Stimulated activated CD8-positive, alpha-beta memory T cell treated with anti-CD3 and anti-CD28 coated beads, Interleukin-2, amount 100 ng/mL, for 1 hour (primary cell): ENCODE data around the gene KPNA1.
"Not testable (repeated sequence)": the region's sequence is repeated elsewhere in the genome, so short reads cannot be mapped to it uniquely, and the experiment has no call there.

Experiments used
- DNase-seq, 2 donors: peaks; one replicate each; pipeline ENCODE4 v3.0.0-alpha.2; 2020; ENCODE audit warnings: low read depth in 2 of 2

The KPNA1 gene

DNA sequence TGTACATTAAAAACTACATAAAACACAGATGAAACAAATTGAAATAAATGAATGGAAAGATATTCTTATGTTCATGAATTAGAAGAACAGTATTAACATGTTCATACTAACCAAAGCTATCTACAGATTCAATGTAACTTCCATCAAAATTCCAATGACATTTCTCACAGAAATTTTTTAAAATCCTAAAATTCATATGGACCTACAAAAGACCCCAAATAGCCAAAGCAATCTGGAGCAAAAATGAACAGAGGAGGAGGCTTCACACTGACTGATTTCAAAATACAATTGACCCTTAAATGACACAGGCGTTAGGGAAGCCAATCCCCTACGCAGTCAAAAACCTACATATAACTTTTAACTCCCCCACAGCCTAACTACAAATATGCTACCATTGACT lies 39.4 kb downstream of the KPNA1 start:
- DNase-seq: no peak

DNA sequence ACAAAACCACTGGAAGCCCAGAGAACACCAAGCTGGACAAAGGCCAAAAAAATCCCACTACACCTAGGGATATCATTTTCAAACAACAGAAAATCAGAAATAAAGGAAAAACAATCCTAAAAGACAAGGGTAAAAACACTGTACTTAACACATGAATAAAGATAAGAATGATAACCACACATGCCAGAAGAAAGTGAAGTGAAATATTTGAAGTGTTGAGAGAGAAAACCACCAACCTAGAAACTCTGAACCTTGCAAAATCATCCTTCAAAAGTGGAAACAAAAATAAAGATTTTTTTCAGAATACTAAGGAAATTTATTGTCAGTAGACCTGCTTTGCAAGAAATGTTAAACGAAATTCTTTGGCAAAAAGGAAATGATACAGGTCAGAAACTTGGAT lies 45.1 kb downstream of the KPNA1 start:
- DNase-seq: no peak

DNA sequence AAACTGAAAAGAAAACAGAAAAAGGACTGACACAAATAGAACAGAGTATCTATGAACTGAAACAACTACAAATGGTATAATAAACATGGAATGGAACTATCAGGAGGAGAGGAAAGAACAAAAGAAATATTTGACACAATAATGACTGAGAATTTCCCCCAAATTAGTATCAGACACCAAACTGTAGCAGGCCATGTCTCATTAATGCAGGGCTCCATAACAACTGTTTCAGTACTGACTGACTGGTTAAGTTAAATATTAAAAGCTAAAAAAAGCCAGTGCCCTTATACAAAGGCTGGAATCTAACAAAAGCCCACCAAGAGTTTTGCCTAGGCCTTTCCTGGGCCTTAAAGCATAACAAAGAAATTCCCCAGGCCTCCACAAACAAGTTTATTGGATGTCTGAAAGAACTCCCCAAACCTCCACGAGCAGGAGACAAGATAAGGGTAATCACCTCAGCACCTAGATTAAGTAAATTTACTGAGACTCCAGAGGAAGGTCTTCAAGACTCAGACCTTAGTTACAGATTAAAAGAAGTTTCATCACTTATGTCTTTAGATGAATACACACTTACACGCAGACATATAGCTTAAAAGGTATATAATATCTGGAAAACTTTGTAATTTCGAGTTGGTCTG lies 45.7 kb downstream of the KPNA1 start:
- DNase-seq: no peak

DNA sequence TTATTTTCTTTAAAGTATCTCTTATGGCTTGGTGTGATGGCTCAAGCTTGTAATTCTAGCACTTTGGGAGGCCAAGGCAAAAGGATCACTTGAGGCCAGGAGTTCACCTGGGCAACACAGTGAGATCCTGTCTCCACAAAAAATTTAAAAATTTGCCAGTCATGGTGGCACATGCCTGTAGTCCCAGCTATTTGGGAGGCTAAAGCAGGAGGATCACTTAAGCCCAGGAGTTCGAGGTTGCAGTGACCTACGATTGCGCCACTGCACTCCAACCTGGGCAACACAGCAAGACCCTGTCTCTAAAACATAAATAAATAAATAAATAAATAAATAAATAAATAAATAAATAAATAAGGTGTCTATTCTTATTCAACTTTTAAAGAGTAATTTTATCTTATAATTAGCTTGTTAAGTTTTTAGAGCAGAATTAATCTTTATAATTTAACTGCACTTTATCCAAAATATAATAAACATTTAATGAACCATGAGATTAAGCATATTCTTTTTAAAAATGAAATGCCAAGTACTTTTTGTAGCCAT lies 48.0 kb downstream of the KPNA1 start:
- no peak for DNase-seq

DNA sequence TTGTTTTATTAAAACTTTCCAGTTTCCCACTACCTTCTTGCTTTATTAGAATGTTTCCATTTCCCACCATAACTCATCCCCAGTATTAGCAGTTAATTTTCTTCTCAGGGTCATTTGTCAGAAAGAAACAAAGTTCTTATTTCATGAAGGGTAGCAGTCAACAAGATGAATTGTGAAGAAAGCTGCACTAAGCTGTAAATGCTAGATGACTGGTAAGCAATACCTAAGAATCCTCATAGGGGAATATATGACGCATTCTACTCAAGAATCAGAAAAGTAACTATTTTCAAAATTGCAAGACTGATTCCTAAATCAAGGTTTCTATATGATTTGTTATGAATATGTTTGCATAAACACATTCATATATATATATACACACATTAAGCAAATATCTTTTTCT lies 50.1 kb downstream of the KPNA1 start:
- DNase-seq: no peak

DNA sequence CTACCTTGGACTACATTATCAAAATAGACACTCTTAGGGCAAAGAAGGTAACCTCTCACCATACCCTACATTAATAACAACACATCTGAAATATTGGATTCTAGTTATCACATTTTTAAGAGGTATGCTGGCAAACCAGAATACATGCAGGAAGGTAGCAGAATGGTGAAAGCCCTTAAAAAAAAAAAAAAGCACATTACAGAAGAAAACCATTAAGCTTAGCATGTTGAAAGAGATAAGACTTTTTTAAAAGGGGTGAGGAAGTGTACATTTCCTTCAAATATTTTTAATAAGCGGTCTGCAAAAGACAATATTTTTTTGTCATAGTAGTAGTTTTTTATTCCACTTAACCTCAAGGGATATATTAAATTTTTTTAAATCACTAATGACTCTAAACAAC lies 52.3 kb downstream of the KPNA1 start:
- no peak for DNase-seq

DNA sequence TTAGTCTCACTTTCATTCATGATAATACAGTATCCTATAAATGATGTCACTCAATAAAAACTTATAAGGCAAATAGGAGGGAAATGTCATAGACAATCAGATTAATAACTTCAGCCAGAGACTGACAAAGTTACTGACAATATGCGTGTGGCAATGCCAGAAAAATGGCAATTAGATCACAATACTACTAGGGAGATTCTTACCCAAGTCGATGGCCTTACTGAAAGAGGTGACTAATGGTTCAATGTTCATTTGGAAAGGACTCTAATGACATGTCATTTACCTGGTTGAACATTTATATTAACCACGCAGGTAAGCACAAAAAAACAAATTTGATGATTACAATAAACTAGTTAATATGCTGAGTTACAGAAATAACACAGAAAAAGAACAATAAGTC lies 52.9 kb downstream of the KPNA1 start:
- no peak for DNase-seq

DNA sequence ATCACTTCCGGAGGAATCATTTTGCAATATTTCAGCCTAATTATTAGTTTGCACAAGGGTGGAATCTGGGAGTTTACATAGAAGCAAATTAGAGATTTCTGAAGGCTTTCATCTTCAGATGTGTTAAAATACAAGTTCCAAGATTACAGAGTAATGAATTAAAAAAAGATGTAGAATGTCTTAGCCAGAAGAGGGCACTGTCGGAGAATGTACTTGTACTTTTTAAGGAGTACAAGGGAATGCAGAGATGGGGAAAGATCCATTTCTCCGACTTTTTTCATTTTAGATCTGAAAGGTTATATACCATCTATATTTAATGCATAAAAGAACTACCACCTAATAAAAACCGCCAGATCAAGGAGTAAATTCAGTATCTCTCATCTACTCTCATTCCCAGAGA lies 55.7 kb downstream of the KPNA1 start:
- no peak for DNase-seq

DNA sequence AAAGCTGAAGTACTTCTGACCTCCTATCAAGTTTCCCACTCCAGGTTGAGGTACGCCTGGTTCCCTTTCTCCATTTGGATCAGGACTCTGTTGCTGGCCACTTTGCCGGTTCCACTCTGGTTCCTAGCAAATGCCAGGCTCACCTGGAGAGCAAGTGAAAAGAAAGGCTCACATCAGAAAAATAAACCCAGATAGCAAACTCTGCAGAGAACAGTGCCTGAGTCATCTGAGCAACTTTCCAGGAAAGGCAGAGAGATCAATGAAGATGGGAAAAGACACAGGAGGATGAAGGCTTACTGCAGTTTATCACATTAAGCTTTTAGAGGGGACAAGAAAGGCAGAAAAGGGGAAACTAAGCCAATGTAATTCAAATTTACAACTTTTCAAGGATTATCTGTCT lies 57.0 kb downstream of the KPNA1 start:
- DNase-seq: no peak

DNA sequence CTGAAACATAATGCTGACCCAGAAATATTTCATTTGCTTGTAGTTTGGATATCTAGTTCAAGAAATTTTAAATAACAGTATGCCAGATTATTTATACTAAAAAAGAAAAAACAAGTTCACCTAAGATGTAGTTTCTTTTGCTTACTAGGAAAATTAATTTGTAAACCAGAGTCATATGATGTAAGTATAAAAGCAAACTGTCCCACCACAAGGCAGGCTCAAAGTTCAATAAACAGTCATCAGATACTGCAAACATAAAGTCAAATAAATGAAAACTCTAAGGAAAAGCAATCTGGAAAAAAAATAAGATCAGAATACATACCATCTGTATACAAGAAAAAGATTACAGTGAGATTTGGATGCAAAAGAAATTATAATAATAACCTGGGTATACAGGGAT lies 58.7 kb downstream of the KPNA1 start:
- DNase-seq: no peak

DNA sequence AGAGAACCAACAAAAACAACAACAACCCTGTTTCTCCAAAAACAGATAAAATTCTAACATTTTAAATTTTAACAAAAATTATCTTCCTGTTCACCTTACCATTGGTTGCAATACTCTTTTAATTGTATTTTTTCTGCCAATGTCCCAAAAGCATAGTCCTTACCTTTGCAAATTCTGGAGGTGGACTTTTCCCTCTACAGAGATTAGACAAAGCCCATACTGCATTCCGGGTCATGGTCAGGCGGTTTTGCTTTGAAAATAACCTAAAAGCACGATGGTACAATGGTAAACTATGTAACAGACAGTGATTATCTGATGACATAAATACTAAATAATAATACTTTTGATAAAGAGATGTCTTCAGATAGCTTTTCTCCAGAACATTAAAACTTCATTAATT lies 63.4 kb downstream of the KPNA1 start:
- DNase-seq: no peak

DNA sequence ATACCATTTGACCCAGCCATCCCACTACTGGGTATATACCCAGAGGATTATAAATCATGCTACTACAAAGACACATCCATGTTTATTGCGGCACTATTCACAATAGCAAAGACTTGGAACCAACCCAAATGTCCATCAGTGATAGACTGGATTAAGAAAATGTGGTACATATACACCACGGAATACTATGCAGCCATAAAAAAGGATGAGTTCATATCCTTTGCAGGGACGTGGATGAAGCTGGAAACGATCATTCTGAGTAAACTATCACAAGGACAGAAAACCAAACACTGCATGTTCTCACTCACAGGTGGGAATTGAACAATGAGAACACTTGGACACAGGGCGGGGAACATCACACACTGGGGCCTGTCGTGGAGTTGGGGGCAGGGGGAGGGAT lies 66.5 kb downstream of the KPNA1 start:
- DNase-seq: not testable (repeated sequence)

DNA sequence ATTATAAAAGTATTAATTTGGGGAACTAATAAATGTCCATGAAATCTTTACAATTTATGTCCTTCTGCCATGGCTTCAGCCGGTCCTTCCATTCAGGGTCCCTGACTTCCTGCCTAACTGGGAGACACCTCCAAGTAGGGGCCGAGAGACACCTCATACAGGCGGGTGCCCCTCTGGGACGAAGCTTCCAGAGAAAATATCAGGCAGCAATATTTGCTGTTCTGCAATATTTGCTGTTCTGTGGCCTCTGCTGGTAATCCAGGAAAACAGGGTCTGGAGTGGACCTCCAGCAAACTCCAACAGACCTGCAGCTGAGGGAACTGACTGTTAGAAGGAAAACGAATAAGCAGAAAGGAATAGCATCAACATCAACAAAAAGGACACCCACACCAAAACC lies 70.2 kb downstream of the KPNA1 start:
- not testable (repeated sequence) for DNase-seq

DNA sequence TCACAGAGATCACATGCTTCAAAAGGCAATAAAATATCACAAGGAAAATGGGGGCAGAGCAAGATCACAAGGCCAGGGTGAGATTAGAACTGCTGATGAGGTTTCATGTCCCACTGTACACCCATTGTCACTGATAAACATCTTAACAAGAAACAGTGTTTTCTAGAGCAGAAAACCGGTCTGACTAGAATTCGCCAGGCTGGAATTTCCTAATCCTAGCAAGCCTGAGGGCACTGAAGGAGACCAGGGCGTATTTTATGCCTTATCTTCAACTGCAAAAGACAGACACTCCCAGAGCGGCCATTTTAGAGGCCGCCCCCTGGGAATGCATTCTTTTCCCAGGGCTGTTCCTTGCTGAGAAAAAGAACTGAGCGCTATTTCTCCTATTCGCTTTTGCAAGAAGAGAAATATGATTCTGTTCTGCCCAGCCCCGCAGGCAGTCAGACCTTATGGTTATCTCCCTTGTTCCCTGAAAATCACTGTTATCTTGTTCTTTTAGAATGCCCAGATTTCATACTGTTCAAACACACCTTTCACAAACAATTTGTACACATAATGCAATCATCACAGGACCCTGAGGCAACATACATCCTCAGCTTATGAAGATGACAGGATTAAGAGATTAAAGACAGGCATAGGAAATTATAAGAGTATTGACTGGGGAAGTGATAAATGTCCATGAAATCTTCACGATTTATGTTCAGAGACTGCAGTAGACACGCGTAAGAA lies 70.8 kb downstream of the KPNA1 start:
- not testable (repeated sequence) for DNase-seq

DNA sequence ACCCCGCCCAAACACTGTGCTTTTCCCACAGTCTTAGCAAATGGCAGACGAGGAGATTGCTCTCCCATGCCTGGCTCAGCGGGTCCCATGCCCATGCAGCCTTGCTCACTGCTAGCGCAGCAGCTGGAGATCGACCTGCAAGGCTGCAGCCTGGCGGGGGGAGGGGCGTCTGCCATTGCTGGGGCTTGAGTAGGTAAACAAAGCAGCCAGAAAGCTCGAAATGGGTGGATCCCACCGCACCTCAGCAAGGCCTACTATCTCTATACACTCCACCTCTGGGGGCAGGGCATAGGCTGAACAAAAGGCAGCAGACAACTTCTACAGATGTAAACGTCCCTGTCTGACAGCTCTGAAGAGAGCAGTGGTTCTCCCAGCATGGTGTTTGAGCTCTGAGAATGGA lies 71.6 kb downstream of the KPNA1 start:
- DNase-seq: no peak

DNA sequence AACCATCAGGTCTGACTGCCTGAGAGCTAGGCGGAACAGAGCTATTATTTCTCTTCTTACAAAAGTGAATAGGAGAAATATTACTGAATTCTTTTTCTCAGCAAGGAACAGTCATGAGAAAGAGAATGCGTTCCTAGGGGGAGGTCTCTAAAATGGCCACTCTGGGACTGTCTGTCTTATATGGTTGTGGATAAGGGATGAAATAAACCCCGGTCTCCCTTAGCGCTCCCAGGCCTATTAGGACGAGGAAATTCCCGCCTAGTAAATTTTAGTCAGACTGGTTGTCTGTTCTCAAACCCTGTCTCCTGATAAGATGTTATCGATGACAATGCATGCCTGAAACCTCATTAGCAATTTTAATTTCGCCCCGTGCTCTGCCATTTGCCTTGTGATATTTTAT lies 78.8 kb downstream of the KPNA1 start:
- no peak for DNase-seq

DNA sequence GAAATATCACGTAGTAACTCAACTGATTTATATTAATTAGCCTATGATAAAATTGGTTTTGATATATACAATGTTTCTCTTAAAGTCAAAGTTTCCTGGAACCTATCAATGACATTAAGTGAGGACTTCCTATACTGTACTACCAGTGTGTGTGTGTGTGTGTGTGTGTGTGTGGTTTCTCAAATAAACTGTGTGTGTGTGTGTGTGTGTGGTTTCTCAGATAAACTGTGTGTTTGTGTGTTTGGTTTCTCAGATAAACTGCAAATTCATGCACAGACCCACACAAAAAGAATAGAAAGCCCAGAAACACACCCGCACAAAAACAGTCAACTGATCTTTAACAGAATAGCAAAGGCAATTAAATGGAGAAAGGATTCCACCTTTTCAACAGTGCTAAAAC lies 84.4 kb downstream of the KPNA1 start:
- DNase-seq: no peak

DNA sequence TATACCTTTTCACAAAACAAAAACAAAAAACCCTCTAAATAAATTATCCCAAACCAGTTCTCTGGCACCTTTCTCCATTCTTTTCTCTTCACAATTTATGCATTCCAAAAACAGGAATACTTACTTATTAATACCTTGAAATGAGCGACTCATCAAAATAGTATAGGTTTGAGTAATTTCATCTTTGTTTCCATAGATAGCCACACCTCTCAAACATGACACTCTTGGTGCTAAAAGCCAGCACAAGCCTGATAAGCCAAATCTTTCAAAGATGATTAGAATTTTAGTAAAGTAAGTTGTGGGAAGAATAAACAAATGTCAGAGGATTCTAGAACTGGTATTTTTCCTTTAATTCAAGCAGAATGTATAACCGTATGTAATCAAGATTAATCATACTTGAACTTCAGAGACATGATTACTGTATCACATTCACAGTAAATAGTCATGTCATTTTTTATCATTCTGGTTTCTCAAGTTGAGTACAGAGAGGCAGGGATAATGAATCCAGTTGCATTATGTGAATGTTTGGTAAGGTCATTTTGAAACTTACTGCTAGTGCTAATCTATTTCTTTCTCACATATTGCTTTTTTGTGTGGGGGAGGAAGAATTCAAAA lies 86.8 kb downstream of the KPNA1 start:
- no peak for DNase-seq

DNA sequence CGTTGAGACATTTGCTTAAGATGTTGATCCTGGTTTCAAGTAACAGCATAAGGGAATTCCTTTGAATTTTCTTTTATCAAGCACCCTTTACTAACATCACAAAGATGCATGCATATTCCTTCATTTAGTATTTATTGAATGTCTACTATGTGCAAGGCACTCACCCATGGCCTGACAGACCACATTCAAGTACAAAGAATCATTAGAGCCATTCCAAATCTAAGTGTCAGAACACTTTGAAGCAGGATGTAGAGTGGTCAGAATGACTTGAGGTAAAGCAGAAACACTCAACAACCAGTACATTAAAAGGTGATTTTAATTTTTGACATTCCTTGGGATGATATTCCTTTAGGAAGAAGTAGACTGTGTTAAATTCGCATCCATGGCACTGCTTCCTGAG lies 92.9 kb downstream of the KPNA1 start:
- no peak for DNase-seq

DNA sequence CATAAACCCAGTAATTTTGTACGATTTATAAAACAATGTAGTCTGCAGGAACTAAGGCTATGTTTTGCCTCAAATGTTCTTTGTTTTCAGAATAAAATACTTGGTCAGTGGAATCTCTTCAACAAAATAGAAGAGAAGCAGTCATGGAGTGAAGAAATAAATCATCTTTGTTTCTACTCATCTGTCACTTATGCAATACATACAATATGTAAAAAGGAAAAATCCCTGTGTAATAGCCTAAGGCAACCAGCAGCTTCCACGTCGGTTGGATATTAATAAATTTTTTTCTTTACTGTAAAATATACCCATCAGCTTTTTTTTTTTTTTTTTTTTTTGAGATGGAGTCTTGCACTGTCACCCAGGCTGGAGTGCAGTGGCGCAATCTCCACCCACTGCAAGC lies 93.6 kb downstream of the KPNA1 start:
- no peak for DNase-seq

DNA sequence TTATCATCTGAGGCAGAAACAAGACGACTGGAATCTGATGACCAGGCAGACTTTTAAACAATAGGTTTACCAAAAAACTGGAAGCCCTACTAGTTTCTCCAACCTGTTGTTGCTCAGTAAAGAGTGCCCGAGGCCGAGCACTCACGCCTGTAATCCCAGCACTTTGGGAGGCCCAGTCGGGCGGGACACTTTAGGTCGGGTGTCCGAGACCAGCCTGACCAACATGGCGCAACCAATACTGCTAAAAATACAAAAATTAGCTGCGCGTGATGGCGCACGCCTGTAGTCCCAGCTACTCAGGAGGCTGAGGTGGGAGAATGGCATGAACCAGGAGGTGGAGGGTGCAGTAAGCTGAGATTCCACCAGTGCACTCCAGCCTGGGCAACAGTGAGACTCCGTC lies 97.8 kb downstream of the KPNA1 start:
- DNase-seq: no peak

DNA sequence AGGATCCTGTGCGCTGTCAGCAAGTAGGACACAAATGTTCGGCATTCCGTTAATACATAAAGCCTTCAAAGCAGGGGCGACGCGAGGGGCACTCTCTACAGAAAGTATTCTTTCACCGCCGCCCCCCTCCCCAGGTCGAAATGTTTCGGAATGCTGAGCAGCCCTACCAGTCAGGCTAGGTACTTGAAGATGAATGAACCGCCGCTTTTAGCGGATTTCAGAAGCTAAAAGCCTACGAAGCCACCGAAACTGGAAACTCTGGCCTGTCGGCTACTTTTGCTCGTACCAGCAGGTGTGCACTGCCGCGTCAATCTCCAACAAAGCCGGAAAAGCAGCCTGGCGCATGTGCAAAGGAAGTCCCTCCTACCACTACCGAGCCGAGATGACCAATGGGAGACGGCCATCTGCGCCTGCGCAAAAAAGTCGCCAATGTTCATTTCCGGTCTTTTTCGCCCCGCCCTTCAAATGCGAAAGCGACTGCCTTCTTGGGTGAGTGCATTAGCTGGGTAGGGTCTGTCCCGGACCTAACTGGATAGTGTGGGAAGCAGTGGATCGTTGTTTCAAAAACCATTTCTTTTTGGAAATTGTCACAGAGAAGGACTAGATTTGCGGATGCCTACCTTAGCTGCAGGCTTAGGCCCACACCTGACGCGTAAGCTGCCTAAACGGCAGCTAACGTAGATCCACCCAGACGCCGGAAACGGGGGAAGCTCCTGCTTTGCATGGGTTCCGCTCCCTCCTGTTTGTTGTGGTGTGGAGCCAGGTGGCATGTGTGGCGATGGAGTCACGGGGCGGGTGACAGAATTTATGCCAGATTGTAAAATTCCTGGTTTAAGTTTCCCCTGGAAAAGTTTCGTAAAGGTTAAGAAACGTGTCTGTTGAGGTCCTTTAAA lies 98.7 kb downstream of the KPNA1 start, which contains the start of gene WDR5B:
TSS of gene WDR5B (minus strand) at position 301 of the 893 bp plus-strand sequence. CDS start 534 bp downstream, outside the sequence.
- DNase-seq: peak; percentile 98
